GM21367 (cell line): ENCODE results near the gene AOC1.
"Not testable (repeated sequence)": the region's sequence is repeated elsewhere in the genome, so short reads cannot be mapped to it uniquely, and the experiment has no call there.

Experiments used
- ATAC-seq: cut with Tn5 transposase; IDR thresholded peaks from one replicate; pipeline ENCODE4 v1.9.1; 2021; ENCODE audit not compliant: unreplicated experiment

AOC1 gene

GRCh38 chr7:150852371-150852905 is at the start of gene AOC1:
TSS of gene AOC1 (plus strand) at chr7:150852517. CDS start at chr7:150856471, 3,954 bp downstream.
- no peak for ATAC-seq

DNA sequence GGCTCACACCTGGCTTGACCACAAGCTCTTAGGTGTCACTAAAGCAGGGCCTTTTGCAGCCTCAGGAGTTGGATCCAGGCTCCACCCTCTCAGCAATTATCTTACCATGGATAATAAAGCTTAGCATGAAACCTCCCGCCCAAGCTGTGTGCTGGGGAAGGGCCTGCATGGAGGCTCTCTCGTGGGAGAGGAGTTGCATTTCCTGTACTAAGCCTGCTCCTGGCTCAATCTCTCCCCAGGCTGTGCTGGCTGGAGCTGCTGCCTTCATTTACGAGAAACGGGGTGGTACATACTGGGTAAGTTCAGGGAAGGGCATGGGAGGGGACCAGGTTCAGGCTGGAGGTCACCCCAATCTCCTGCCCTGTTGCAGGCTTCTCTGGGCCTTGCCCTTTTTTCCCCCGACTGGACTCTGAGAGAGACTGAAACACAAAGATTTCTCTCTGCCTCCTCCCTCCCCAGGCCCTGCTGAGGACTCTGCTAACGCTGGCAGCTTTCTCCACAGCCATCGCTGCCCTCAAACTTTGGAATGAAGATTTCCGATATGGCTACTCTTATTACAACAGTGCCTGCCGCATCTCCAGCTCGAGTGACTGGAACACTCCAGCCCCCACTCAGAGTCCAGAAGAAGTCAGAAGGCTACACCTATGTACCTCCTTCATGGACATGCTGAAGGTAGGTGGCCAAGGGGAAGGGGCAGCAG is 49.0 kb upstream of the AOC1 start:
- no peak for ATAC-seq

- no peak for ATAC-seq
Observed at GRCh38 chr7:150804802-150805201, 47.5 kb upstream of the AOC1 start.

GRCh38 chr7:150805864-150806263 is 46.5 kb upstream of the AOC1 start:
- no peak for ATAC-seq

DNA sequence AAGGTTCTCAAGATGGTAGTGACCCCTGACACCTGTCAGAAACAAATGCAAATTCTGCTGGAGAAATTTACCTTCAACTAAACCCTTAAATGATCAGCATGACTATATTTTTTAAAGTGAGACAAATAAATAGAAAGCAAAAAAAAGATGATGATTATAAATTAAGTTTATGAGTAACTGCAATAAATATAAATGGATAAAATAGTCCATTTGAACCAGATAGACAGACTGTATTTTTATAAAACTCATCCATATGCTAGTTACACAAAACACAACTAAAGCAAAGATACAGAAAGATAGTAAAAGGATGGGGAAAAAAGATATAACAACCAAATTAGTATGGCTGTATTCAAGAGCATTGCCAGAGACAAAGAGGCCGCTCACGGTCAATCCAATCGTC is 45.9 kb upstream of the AOC1 start:
- ATAC-seq, result no peak

DNA sequence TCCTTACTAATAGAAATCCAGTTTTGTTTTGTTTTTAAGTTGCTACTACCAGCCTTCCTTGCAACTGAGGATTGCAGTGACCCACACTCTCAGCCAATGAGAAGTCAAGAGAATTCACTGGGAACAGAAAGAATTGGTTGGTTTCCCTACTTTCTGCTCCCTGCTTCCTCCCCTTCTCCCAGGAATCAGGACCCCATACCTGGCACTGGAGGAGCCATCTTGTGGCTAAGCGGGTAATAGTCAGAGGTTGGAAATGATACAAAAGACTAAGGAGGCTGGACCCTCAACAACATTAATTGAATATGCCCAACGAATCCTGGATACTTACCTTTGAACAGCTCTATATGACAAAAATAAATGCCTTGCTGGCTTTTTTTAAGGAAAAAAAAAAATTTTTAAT is 45.5 kb upstream of the AOC1 start:
- no peak for ATAC-seq

DNA sequence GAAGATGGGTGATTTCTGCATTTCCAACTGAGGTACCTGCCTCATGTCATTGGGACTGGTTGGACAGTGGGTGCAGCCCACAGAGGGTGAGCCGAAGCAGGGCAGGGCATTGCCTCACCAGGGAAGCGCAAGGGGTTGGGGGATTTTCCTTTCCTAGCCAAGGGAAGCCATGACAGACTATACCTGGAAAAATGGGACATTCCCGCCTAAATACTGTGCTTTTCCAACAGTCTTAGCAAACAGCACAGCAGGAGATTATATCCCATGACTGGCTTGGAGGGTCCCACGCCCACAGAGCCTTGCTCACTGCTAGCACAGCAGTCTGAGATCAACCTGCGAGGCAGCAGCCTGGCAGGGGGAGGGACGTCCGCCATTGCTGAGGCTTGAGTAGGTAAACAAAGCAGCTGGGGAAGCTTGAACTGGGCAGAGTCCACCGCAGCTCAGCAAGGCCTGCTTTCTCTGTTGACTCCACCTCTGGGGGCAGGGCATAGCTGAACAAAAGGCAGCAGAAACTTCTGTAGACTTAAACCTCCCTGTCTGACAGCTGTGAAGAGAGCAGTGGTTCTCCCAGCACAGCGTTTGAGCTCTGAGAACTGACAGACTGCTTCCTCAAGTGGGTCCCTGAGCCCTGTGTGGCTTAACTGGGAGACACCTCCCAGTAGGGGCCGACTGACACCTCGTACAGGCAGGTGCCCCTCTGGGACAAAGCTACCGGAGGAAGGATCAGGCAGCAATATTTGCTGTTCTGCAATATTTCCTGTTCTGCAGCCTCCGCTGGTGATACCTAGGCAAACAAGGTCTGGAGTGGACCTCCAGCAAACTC is 44.5 kb upstream of the AOC1 start:
- ATAC-seq, result not testable (repeated sequence)

DNA sequence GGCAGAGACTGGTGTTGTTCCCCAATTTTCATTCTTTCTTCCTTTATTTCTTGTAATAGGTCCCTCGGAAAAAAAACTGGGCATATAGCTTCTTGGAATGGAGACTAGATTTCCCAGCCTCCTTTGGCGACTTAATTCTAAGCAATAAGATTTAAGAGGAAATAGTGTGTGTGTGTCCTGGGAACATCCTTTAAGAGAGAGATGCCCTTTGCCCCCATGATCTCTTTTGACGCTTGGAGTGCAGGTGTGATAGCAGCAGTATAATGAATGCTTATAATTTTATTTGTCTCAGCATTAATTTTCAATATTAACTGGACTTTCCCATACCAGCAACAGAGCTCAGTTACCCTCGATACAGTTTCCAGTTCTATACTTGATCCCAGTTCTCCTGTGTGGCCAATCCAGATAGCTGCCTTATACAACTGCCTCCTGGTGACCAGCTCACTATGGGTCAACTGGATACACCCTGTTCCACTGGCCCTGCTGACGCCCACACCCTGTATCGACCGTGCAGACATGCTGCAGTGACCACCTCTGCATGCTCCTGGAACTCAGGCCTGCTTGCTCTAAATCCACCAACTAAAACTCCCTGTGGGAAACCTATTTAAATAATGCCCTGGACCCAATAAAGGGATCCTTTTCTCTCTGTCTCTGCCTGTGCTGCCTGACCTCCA is 37.9 kb upstream of the AOC1 start:
- ATAC-seq, result no peak

DNA sequence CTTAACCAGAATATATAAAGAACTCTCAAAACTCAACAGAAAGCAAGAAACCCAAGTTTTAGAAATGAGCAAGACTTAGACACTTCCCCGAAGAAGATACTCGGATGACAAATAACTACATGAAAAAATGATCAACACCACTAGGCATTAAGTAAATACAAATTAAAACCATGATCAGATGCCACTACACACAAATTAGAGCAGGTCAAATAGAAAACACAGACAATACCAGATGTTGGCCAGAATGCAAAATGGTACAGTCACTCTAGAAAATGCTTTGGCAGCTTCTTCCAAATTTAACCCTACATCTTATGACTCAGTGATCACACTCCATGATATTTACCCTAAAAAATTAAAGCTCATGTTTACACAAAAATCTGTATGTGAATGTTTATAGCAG is 33.3 kb upstream of the AOC1 start:
- no peak for ATAC-seq

- ATAC-seq, result no peak
Observed at GRCh38 chr7:150820148-150820547, 32.2 kb upstream of the AOC1 start.

DNA sequence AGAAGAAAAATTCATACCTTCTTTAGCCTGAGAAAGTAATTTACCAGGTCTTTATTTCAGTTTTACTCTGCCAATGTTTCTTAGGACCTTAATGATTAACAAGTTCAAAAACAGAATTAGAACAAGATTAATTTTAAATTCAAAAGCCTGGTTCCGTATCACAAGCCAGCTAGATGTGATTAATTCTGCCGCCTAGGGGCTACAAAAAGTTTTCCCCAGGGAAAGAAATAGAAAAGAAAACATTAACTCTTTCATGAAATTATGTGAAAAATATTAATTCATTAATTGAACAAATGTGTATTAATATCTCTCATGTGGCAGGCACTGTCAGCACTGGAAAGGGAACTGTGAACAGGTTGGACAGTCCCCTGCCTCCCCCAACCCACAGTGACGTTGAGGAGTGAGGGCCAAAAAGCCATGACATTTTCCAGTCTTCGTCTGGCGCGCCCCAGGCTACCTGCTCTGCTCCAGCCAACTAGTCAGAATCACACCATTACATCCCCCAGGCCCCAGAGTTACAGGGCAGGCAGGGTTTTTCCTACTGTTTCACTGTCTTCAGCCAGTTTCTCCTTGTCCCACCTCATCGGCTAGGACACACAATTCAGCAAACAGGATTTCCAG is 31.6 kb upstream of the AOC1 start:
- no peak for ATAC-seq

- no peak for ATAC-seq
Observed at GRCh38 chr7:150823043-150823442, 29.3 kb upstream of the AOC1 start.

- no peak for ATAC-seq
Observed at GRCh38 chr7:150823484-150824126, 28.7 kb upstream of the AOC1 start.

DNA sequence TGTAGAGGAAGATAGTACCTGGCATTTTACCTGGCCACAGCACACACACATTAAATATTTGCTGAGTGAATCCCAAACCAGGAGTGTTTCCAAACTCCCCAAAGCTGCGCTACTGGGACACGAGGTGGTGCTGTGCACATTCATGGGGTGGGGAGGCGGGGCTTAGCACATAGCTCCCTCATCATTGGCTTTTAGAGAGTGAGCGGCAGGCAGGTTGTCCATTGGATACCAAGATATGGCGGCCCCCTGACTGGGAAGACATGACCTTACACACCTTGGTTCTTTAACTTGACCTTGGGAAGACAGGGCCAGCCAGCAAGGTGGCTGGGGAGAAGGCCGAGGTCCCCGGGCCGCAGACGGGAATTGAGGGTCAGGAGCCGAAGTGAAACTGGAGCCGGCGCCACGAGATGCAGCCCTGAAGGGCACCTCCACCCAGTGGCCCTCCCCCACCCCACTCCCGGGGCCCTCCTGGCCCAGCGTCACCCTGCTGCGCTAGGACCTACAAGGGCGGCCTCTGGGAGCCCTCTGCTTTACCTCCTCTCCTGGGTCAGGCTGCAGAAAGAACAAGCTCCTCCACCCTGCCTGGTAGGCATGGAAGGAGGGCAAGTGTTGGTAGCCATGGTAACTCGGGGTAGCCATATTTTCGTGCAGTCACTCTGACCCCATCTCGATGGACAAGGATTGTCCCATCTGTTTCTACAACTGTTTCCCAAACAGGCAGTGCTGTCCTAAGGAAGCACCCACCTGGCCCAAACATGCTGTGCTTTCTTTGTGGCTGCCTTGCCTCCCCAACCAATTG is 27.7 kb upstream of the AOC1 start:
- no peak for ATAC-seq

DNA sequence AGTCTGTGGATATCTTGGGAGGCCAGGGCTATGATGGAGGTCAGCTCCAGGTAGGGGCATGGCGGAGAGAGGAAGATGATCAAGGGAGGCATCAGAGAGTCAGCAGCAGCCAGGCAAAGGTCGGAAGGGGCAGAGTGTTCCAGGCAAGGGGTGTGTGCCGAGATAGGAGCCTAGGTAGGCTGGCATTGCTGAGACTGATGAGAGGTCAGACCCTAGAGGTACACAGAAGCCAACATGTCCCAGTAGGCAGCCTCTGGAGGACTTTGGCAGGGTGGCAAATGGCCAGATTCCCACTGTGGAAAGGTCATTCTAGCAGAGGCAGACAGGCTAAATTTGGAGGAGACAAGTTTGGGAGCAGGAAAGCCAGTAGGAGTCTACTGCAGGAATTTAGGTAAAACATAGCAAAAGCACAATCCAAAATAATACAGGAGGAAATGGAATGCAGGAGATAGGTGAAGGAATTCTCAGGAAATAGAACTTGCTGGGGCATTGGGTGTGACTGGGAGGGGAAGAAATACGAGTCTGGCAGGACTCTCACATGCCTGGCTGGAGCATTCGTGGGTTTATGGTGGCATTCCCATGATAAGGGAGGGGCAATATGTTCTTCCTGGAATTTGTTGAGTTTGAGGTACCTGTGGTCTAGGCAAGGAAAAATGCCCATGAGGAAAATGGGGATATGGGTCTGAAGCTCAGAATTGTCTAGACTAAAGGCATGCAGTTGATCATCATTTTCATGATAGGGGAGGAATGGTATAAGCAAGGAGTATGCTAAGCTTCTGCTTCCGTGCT is 26.1 kb upstream of the AOC1 start:
- ATAC-seq, result no peak

DNA sequence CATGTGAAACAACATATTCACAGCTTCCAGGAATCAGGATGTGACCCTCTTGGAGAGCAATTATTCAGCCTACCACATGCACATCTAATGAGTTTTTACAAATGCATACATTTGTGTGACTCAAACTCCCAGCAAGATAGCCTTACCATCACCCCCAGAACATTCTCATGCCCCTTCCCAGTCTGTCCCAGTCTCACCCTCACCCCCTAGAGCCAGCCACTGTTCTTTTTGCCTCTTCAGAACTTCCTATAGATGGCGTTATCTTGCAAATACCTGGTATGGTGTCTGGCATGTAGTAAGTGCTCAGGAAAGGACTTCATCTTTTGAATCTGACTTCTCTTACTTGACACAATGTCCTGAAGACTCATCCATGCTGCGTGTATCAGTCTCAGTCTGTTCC is 23.9 kb upstream of the AOC1 start:
- no peak for ATAC-seq

DNA sequence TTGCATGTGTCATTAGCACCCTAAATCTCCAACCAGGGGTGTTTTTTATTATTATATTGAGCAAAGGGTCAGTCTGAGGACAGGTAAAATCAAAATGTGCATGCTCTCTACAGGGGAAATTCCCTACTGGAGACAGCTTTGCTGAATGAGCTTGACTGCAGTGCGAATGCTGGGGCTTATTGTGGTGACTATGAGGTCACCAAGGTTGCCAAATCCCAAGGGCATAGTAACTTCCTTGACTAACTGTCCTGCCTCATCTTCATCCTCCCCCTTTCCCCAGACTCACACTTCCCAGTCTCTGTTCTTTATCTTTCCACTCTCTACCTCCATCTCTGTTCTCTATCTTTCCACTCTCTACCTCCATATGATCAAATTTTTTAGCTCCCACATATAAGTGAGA is 22.9 kb upstream of the AOC1 start:
- no peak for ATAC-seq

- no peak for ATAC-seq
Observed at GRCh38 chr7:150830937-150831336, 21.4 kb upstream of the AOC1 start.

GRCh38 chr7:150831851-150832250 is 20.5 kb upstream of the AOC1 start:
- ATAC-seq, result no peak
